Measurements from ENCODE around the gene NEK6. TPM values are rescaled to one million over a fixed set of nuclear protein-coding genes. Genes with fewer than 3 reads are reported as not detected.

Gene NEK6
- total and polyA plus RNA-seq, 9 of the 15 experiments (the other 6 are each of a cell fraction or from before 2014, with no cell fraction given) = 3.1 to 19.0 (median 8.4) TPM

DNA sequence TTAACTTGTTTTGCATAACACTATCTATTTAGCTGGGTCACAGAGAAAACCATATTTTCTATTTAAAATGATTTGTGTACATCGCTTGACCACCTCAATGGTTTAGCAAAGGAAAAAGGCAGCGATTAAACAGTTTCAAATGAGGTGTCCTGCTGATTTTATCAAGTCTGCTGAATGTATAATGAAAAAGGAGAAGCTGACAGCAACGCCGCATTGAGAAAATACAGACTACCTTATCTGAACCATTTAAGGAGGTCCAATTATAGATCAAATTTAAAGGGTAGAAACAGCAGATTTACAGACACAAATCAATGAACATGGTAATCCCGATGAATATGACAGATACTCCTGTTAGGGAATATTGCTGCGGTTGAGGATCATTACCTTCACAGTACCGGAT, 127.9 kb downstream of the NEK6 start:
- no peaks in the 10 kb centered on the region for H3K27me3 ChIP-seq (ENCODE audit: control insufficient read depth in 2 of 2, insufficient read depth in 2 of 2, low read length in 2 of 2)
- H3K9me1 ChIP-seq (ENCODE audit: control insufficient read depth, insufficient read depth, low read length) = no peaks in the 10 kb centered on the region
- ChIA-PET POLR2A (interaction anchor here (1.2 to 2.3 kb wide), 2 partner anchors 9 to 14 kb away, joined by 3 to 10 read pairs; no protein-coding TSS in a partner anchor), CTCF (ENCODE audit: low intra/inter-chr PET ratio) (interaction anchor here (0.6 to 1.0 kb wide), 2 partner anchors 10 to 259 kb away, joined by 3 read pairs; no protein-coding TSS in a partner anchor)
- no peak overlapping the region for H3K9ac ChIP-seq (ENCODE audit: insufficient read depth in 1 of 2, low read depth in 2 of 2, low read length in 2 of 2)
- no peak overlapping the region for H3K27ac ChIP-seq (ENCODE audit: extremely low read depth, low read depth, low read length)
- TF ChIP-seq NFYB (IDR thresholded peaks at IDR 0.05; ENCODE audit: extremely low read depth, insufficient read length) = no peak
- TF ChIP-seq, protein P1, sequence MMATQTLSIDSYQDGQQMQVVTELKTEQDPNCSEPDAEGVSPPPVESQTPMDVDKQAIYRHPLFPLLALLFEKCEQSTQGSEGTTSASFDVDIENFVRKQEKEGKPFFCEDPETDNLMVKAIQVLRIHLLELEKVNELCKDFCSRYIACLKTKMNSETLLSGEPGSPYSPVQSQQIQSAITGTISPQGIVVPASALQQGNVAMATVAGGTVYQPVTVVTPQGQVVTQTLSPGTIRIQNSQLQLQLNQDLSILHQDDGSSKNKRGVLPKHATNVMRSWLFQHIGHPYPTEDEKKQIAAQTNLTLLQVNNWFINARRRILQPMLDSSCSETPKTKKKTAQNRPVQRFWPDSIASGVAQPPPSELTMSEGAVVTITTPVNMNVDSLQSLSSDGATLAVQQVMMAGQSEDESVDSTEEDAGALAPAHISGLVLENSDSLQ (IDR thresholded peaks at IDR 0.05) = 0 out of 2 replicates have a peak, but pooled peaks have one; percentile 20
- ATAC-seq (no peak), FAIRE-seq (no peak), DNase-seq (ENCODE audit: extremely low read depth in 1 of 4, low spot score in 3 of 4) (no peak)
- H3K79me2 ChIP-seq (ENCODE audit: control insufficient read depth, insufficient read depth, low read length) = peaks cover 80% of the 10 kb centered on the region
- in situ Hi-C loops (cut with MboI) = no loop called here
- no TSS peak for BruUV-seq (replicated peaks)
- H3K4me3 ChIP-seq = no peak overlapping the region
- WGBS (ENCODE audit: insufficient coverage, low coverage, missing lambda C conversion rate) = 41% methylated on average over 7 of the region's 7 CpGs
- H2AFZ ChIP-seq (ENCODE audit: low read depth, low read length) = no peak overlapping the region
- H3K9me3 ChIP-seq (replicated peaks; ENCODE audit: control insufficient read depth, insufficient read depth, low read depth, low read length) = no peaks in the 10 kb centered on the region
- H3K4me2 ChIP-seq (ENCODE audit: insufficient read depth, low read length) = no peak overlapping the region
- intact Hi-C loops (cut with micrococcal nuclease) = loop anchor here (5.0 kb wide), 1 partner anchor 253 kb away; no protein-coding TSS in a partner anchor
- H3K4me1 ChIP-seq (replicated peaks in 1 of 2; ENCODE audit: control insufficient read depth in 2 of 2, insufficient read depth in 2 of 2, low read length in 2 of 2) = peaks cover 19 to 45% of the 10 kb centered on the region in 2 experiments
- no peaks in the 10 kb centered on the region for H4K20me1 ChIP-seq (replicated peaks; ENCODE audit: control insufficient read depth, insufficient read depth, low read length)
- H3K36me3 ChIP-seq (ENCODE audit: control insufficient read depth, insufficient read depth, low read length) = peaks cover 50% of the 10 kb centered on the region

DNA sequence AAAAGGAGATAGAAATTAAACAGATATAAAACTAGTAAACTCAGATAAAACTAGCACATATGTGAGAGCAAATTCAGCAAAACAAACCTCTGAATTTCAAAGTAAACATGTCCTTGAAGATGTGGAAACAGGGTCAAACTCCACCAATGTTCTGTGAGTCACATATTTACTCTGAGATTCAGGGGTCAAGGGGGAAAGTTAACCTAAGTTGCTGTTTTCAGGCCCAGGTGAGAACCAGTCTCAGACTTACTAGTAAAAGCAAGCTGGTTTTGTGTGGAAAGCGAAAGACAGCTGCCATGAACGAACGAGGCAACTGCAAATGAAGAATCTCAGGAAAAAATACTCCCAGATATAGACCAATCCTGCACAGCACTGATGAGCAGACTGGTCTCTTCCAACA, 128.5 kb downstream of the NEK6 start:
- Histone ChIP-seq H2AFZ (ENCODE audit: low read depth, low read length) (no peak overlapping the region), H3K4me3 (no peak overlapping the region), H3K9me1 (ENCODE audit: control insufficient read depth, insufficient read depth, low read length) (no peaks in the 10 kb centered on the region), H3K4me2 (ENCODE audit: insufficient read depth, low read length) (no peak overlapping the region), H4K20me1 (replicated peaks; ENCODE audit: control insufficient read depth, insufficient read depth, low read length) (no peaks in the 10 kb centered on the region), H3K27ac (ENCODE audit: extremely low read depth, low read depth, low read length) (no peak overlapping the region), H3K36me3 (ENCODE audit: control insufficient read depth, insufficient read depth, low read length) (peaks cover 46% of the 10 kb centered on the region), H3K79me2 (ENCODE audit: control insufficient read depth, insufficient read depth, low read length) (peaks cover 82% of the 10 kb centered on the region), H3K9me3 (replicated peaks; ENCODE audit: control insufficient read depth, insufficient read depth, low read depth, low read length) (no peaks in the 10 kb centered on the region), H3K27me3 (ENCODE audit: control insufficient read depth in 2 of 2, insufficient read depth in 2 of 2, low read length in 2 of 2) (no peaks in the 10 kb centered on the region), H3K4me1 (replicated peaks in 1 of 2; ENCODE audit: control insufficient read depth in 2 of 2, insufficient read depth in 2 of 2, low read length in 2 of 2) (peaks cover 22 to 51% of the 10 kb centered on the region in 2 experiments), H3K9ac (ENCODE audit: insufficient read depth in 1 of 2, low read depth in 2 of 2, low read length in 2 of 2) (no peak overlapping the region)
- ATAC-seq (no peak), DNase-seq (ENCODE audit: extremely low read depth in 1 of 4, low spot score in 3 of 4) (no peak), FAIRE-seq (no peak)
- POLR2A ChIA-PET = interaction anchor here (2.3 to 2.7 kb wide), 2 partner anchors 8 to 13 kb away, joined by 10 to 11 read pairs; no protein-coding TSS in a partner anchor
- BruUV-seq (replicated peaks) = no TSS peak
- TF ChIP-seq NR2C1 (IDR thresholded peaks at IDR 0.05) (0 out of 2 replicates have a peak, but pooled peaks have one; percentile 22), NR2C1 (tag; IDR thresholded peaks at IDR 0.05) (no peak), ELF1 (tag; IDR thresholded peaks at IDR 0.05) (no peak), HIVEP1 (CRISPR knock-in tag; IDR thresholded peaks at IDR 0.05) (no peak), FOXA3 (CRISPR knock-in tag; conservative IDR thresholded peaks at IDR 0.05 in 1 of 2, IDR thresholded peaks at IDR 0.05 in 1 of 2) (peak in 1 of 2 experiments; percentile 85; a peak in 2 of 4 replicates)
- TF ChIP-seq, protein P2, sequence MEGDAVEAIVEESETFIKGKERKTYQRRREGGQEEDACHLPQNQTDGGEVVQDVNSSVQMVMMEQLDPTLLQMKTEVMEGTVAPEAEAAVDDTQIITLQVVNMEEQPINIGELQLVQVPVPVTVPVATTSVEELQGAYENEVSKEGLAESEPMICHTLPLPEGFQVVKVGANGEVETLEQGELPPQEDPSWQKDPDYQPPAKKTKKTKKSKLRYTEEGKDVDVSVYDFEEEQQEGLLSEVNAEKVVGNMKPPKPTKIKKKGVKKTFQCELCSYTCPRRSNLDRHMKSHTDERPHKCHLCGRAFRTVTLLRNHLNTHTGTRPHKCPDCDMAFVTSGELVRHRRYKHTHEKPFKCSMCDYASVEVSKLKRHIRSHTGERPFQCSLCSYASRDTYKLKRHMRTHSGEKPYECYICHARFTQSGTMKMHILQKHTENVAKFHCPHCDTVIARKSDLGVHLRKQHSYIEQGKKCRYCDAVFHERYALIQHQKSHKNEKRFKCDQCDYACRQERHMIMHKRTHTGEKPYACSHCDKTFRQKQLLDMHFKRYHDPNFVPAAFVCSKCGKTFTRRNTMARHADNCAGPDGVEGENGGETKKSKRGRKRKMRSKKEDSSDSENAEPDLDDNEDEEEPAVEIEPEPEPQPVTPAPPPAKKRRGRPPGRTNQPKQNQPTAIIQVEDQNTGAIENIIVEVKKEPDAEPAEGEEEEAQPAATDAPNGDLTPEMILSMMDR (IDR thresholded peaks at IDR 0.05 in 2 of 3, conservative IDR thresholded peaks at IDR 0.05 in 1 of 3; ENCODE audit: insufficient read depth in 2 of 3, low read depth in 1 of 3, low read length in 3 of 3) = no peak
- intact Hi-C loops (cut with micrococcal nuclease) (loop anchor here (5.0 kb wide), 1 partner anchor 254 kb away; no protein-coding TSS in a partner anchor), in situ Hi-C loops (cut with MboI) (no loop called here)
- WGBS (ENCODE audit: insufficient coverage, low coverage, missing lambda C conversion rate) = 79% methylated on average over 3 of the region's 3 CpGs
- CTCF ChIA-PET (ENCODE audit: low intra/inter-chr PET ratio) = interaction anchor here (0.6 to 1.0 kb wide), 2 partner anchors 11 to 259 kb away, joined by 3 read pairs; no protein-coding TSS in a partner anchor

All from K562 (cell line).